ENCODE measurements around the gene RPS6KB2.

The RPS6KB2 gene

GRCh38 chr11:67429722-67430121 lies 1.4 kb downstream of the RPS6KB2 start:
- no peak for DNase-seq

GRCh38 chr11:67431346-67432249 lies 3.3 kb downstream of the RPS6KB2 start:
- no peak for DNase-seq

- peak in 1 of 2 experiments; percentile 25 for DNase-seq
These were observed 4.5 kb downstream of the RPS6KB2 start for GRCh38 chr11:67432655-67433349.

- DNase-seq: peak; percentile 47 to 54
These were observed 5.5 kb downstream of the RPS6KB2 start for GRCh38 chr11:67433536-67434394.

GRCh38 chr11:67434395-67434881 lies 6.1 kb downstream of the RPS6KB2 start:
- DNase-seq: peak; percentile 63 to 68

GRCh38 chr11:67435031-67435726 lies 6.9 kb downstream of the RPS6KB2 start:
- DNase-seq: peak; percentile 60 to 66

GRCh38 chr11:67435727-67436458 lies 7.6 kb downstream of the RPS6KB2 start:
- DNase-seq: peak in 1 of 2 experiments; percentile 42

- DNase-seq: peak; percentile 86
These were observed 8.3 kb downstream of the RPS6KB2 start for GRCh38 chr11:67436459-67437081.

GRCh38 chr11:67437082-67437808 lies 9.0 kb downstream of the RPS6KB2 start, which contains the start of gene PTPRCAP:
Gene PTPRCAP, minus strand, starts transcription at chr11:67437682. Its CDS starts 63 bp downstream, at chr11:67437619.
- peak; percentile 78 to 79 for DNase-seq

GRCh38 chr11:67437809-67438157 lies 9.5 kb downstream of the RPS6KB2 start:
- DNase-seq: no peak

GRCh38 chr11:67438158-67438902 lies 10.0 kb downstream of the RPS6KB2 start:
- peak; percentile 85 to 90 for DNase-seq

GRCh38 chr11:67439321-67440228 lies 11.3 kb downstream of the RPS6KB2 start:
- DNase-seq: peak; percentile 68 to 74

- peak; percentile 41 to 49 for DNase-seq
These were observed 12.2 kb downstream of the RPS6KB2 start for GRCh38 chr11:67440229-67441097.

- DNase-seq: peak in 1 of 2 experiments; percentile 41
These were observed 12.8 kb downstream of the RPS6KB2 start for GRCh38 chr11:67441098-67441563.

GRCh38 chr11:67441731-67442351 lies 13.5 kb downstream of the RPS6KB2 start:
- peak in 1 of 2 experiments; percentile 33 for DNase-seq
